Measurements from ENCODE around the gene TEKTIP1. TPM values are rescaled to one million over a fixed set of nuclear protein-coding genes. Genes with fewer than 3 reads are reported as not detected.

TEKTIP1 gene
- total RNA-seq, 1 experiment from 2014 or later = 1.3 TPM

- Mint-ChIP-seq H3K4me3 (peak overlapping the region; percentile 29 to 68), H3K4me1 (no peaks in the 10 kb centered on the region), H3K27me3 (ENCODE audit: low read depth) (peaks cover 68% of the 10 kb centered on the region), H3K27ac (no peak overlapping the region), H3K36me3 (ENCODE audit: insufficient read depth in 1 of 3, low read depth in 3 of 3) (no peaks in the 10 kb centered on the region; a peak in 1 of 7 replicates), H3K9me3 (peaks cover 8 to 10% of the 10 kb centered on the region in 2 experiments)
- H3K4ac ChIP-seq (ENCODE audit: low read depth, low read length) = no peak overlapping the region
- H3K9me3 ChIP-seq (ENCODE audit: control insufficient read depth, low read depth, low read length) = no peaks in the 10 kb centered on the region
- H4K20me1 ChIP-seq (ENCODE audit: control insufficient read depth, insufficient read depth, insufficient read length) = no peaks in the 10 kb centered on the region
- no peak overlapping the region for H3K56ac ChIP-seq (ENCODE audit: insufficient read length, low read depth, low read length)
- H2AK5ac ChIP-seq (ENCODE audit: insufficient read length, low read length) = no peak overlapping the region
- H3K4me1 ChIP-seq (ENCODE audit: insufficient read depth, low read length) = no peaks in the 10 kb centered on the region; the same call in 1 of the 2 replicates
- peak; percentile 65 for DNase-seq
- H2BK12ac ChIP-seq (ENCODE audit: insufficient read length, low read depth, low read length) = no peak overlapping the region
- H2BK120ac ChIP-seq (ENCODE audit: low read depth, low read length, poor library complexity, severe bottlenecking) = no peak overlapping the region
- H3K9ac ChIP-seq (ENCODE audit: extremely low read depth, insufficient read length, low read length) = no peak overlapping the region
- WGBS (ENCODE audit: extremely low coverage, insufficient read length, low lambda C conversion rate) = no CpG with 5 or more reads among the region's 16 CpGs
- no peak overlapping the region for H2BK20ac ChIP-seq (ENCODE audit: low read depth, low read length, poor library complexity, severe bottlenecking)
- H3K79me2 ChIP-seq (ENCODE audit: insufficient read depth, low read length) = no peaks in the 10 kb centered on the region
- no peak overlapping the region for H3K14ac ChIP-seq (ENCODE audit: insufficient read depth, low read length)
- no peak overlapping the region for H4K8ac ChIP-seq (replicated peaks; ENCODE audit: insufficient read length, low read depth, low read length)
- no peak overlapping the region for H3K18ac ChIP-seq (ENCODE audit: insufficient read length, low read depth, low read length)
- peak overlapping the region; percentile 45 for H3K4me2 ChIP-seq (ENCODE audit: insufficient read depth, insufficient read length, low read length)
- peak; percentile 83 for TF ChIP-seq CTCF (conservative IDR thresholded peaks at IDR 0.05)
- no peaks in the 10 kb centered on the region; the same call in 1 of the 2 replicates for H3K27me3 ChIP-seq (ENCODE audit: insufficient read depth, low read length)
- H3K79me1 ChIP-seq (ENCODE audit: insufficient read depth, low read depth, low read length, poor library complexity, severe bottlenecking) = no peaks in the 10 kb centered on the region
- H3T11ph ChIP-seq (ENCODE audit: low read length) = no peak overlapping the region
- no peak overlapping the region for H2AFZ ChIP-seq (ENCODE audit: low read length)
- no peak overlapping the region for H2BK5ac ChIP-seq (ENCODE audit: insufficient read length, low read length)
- H4K5ac ChIP-seq (ENCODE audit: insufficient read length, low read depth, low read length) = no peak overlapping the region
- no peak overlapping the region for H2BK15ac ChIP-seq (ENCODE audit: low read depth, low read length)
- no peak overlapping the region for H3K23ac ChIP-seq (ENCODE audit: insufficient read length, low read depth, low read length)
- no peak overlapping the region for H3K27ac ChIP-seq (ENCODE audit: insufficient read length, low read depth, low read length)
- no peak overlapping the region for H4K91ac ChIP-seq (ENCODE audit: insufficient read length, low read depth, low read length)
- H3K23me2 ChIP-seq (ENCODE audit: insufficient read length, low read depth, low read length, poor library complexity, severe bottlenecking) = peaks cover 3% of the 10 kb centered on the region
These were observed 47.2 kb downstream of the TEKTIP1 start for GRCh38 chr19:3586127-3586626.
